HEK293T (cell line): ENCODE data around the gene SLC38A9.

Experiments used
- ARNT ChIP-seq: fragments of 450-650 bp; IDR thresholded peaks from 2 replicates; pipeline ENCODE4 v1.6.1; 2017; ENCODE audit warnings: mild to moderate bottlenecking
- BHLHE40 ChIP-seq: fragments of 450-650 bp; IDR thresholded peaks from 2 replicates; pipeline ENCODE4 v1.6.1; 2016; ENCODE audit warnings: mild to moderate bottlenecking, moderate library complexity, borderline replicate concordance
- HDGF ChIP-seq: fragments of 450-650 bp; IDR thresholded peaks from 2 replicates; pipeline ENCODE4 v1.6.1; 2017; ENCODE audit warnings: antibody characterized with exemption, borderline replicate concordance
- LEF1 ChIP-seq: fragments of 450-650 bp; IDR thresholded peaks from 2 replicates; pipeline ENCODE4 v1.6.1; 2017; ENCODE audit warnings: mild to moderate bottlenecking, borderline replicate concordance
- PKNOX1 ChIP-seq: fragments of 450-650 bp; IDR thresholded peaks from 2 replicates; pipeline ENCODE4 v1.6.1; 2016
- SP1 ChIP-seq: fragments of 450-650 bp; IDR thresholded peaks from 2 replicates; pipeline ENCODE4 v1.6.1; 2017
- SUZ12 ChIP-seq: fragments of 450-650 bp; IDR thresholded peaks from 2 replicates; pipeline ENCODE4 v1.6.1; 2016; ENCODE audit warnings: mild to moderate bottlenecking
- TARDBP ChIP-seq: fragments of 450-650 bp; IDR thresholded peaks from 2 replicates; pipeline ENCODE4 v1.6.1; 2016

DNA sequence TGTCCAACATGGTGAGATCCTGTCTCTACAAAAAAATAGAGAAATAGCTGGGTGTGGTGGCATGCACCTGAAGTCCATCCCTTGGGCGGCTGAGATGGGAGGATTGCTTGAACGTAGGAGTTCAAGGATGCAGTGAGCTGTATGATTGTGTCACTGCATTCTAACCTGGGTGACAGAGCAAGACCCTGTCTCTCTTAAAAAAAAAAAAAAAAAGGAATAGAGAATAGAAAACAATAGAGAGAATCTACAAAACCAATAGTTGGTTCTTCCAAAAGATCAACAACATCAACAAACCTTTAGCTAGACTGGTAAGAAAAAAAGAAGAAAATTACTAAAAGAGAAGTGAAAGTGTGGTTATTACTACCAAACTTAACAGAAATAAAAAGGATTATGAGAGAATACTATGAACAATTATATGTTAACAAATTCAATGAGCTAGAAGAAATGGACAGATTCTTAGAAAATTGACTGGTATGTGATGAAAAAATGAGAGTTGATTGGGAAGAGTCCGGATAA is 8.1 kb upstream of the SLC38A9 start:
- no peak for TF ChIP-seq SP1
- no peak for TF ChIP-seq BHLHE40
- no peak for TF ChIP-seq PKNOX1
- TF ChIP-seq HDGF: no peak
- no peak for TF ChIP-seq ARNT
- no peak for TF ChIP-seq SUZ12
- no peak for TF ChIP-seq TARDBP
- no peak for TF ChIP-seq LEF1
